Loucy (cell line): ENCODE results near the gene CPSF2.

Experiments used
- H2AFZ ChIP-seq: fragments of 200-600 bp; sonication (generic); 2 replicates; pipeline ENCODE4 v1.6.0; 2016; ENCODE audit warnings: antibody characterized with exemption, mild to moderate bottlenecking, low read length, moderate library complexity
- H3F3A ChIP-seq: fragments of 200-600 bp; 2 replicates; pipeline ENCODE4 v1.6.0; 2016; ENCODE audit warnings: antibody characterized with exemption, low read depth, mild to moderate bottlenecking
- H3K27me3 ChIP-seq: fragments of 200-600 bp; sonication (generic); 2 replicates; pipeline ENCODE4 v1.6.1; 2014; ENCODE audit warnings: low read length, mild to moderate bottlenecking; ENCODE audit not compliant: insufficient read depth, poor library complexity, severe bottlenecking
- H3K36me3 ChIP-seq: fragments of 200-600 bp; sonication (generic); 2 replicates; pipeline ENCODE4 v1.6.1; 2016; ENCODE audit warnings: low read length; ENCODE audit not compliant: insufficient read depth
- H3K4me1 ChIP-seq: fragments of 200-600 bp; sonication (generic); 2 replicates; pipeline ENCODE4 v1.5.1; 2014; ENCODE audit warnings: low read length, mild to moderate bottlenecking; ENCODE audit not compliant: insufficient read depth, poor library complexity, severe bottlenecking
- H3K4me2 ChIP-seq: fragments of 200-600 bp; sonication (generic); 2 replicates; pipeline ENCODE4 v1.6.0; 2014; ENCODE audit warnings: antibody characterized with exemption, low read length, low read depth, mild to moderate bottlenecking; ENCODE audit not compliant: poor library complexity, severe bottlenecking
- H3K4me3 ChIP-seq: fragments of 200-600 bp; sonication (generic); 2 replicates; pipeline ENCODE4 v1.5.1; 2014; ENCODE audit warnings: low read length, mild to moderate bottlenecking, mixed read lengths; ENCODE audit not compliant: poor library complexity, severe bottlenecking
- H3K79me2 ChIP-seq: fragments of 200-600 bp; sonication (generic); 2 replicates; pipeline ENCODE4 v1.6.1; 2014; ENCODE audit warnings: low read length; ENCODE audit not compliant: insufficient read depth
- H3K9ac ChIP-seq: fragments of 200-600 bp; sonication (generic); 2 replicates; pipeline ENCODE4 v1.6.0; 2014; ENCODE audit warnings: mild to moderate bottlenecking, low read depth, low read length, moderate library complexity; ENCODE audit not compliant: poor library complexity, severe bottlenecking
- H3K9me2 ChIP-seq: fragments of 200-600 bp; sonication (generic); replicated peaks from 2 replicates; pipeline ENCODE4 v1.6.1; 2016; ENCODE audit warnings: low read depth, low read length, mixed read lengths
- H3K9me3 ChIP-seq: fragments of 200-600 bp; sonication (generic); 2 replicates; pipeline ENCODE4 v1.6.1; 2014; ENCODE audit warnings: mild to moderate bottlenecking, antibody characterized with exemption, low read length, low read depth; ENCODE audit not compliant: insufficient read depth
- H4K20me1 ChIP-seq: fragments of 200-600 bp; sonication (generic); 2 replicates; pipeline ENCODE4 v1.6.0; 2014; ENCODE audit warnings: antibody characterized with exemption, low read length, mild to moderate bottlenecking; ENCODE audit not compliant: insufficient read depth, poor library complexity, severe bottlenecking
- CTCF ChIP-seq: fragments of 200-600 bp; sonication (generic); conservative IDR thresholded peaks from 2 replicates; pipeline ENCODE4 v1.5.1; 2014; ENCODE audit warnings: mild to moderate bottlenecking, antibody characterized with exemption, low read length
- EZH2phosphoT487 ChIP-seq: fragments of 200-600 bp; IDR thresholded peaks from 2 replicates; pipeline ENCODE4 v1.6.1; 2018; ENCODE audit warnings: antibody characterized with exemption, mild to moderate bottlenecking, moderate library complexity, borderline replicate concordance

The CPSF2 gene

GRCh38 chr14:92122351-92122677 lies 545 bp downstream of the CPSF2 start:
- Histone ChIP-seq H3K79me2 (peaks cover 66% of the 10 kb centered on the region), H3K4me2 (peak overlapping the region; percentile 83), H3K4me1 (peaks cover 36% of the 10 kb centered on the region), H3K27me3 (no peaks in the 10 kb centered on the region), H3K9ac (peak overlapping the region; percentile 90), H3F3A (no peaks in the 10 kb centered on the region), H3K36me3 (no peaks in the 10 kb centered on the region), H4K20me1 (no peaks in the 10 kb centered on the region), H3K9me3 (no peaks in the 10 kb centered on the region), H3K9me2 (no peaks in the 10 kb centered on the region), H3K4me3 (peak overlapping the region; percentile 85), H2AFZ (peak overlapping the region; percentile 91)
- no peak for TF ChIP-seq EZH2phosphoT487
- no peak for TF ChIP-seq CTCF

- H3K4me2 ChIP-seq, result peak overlapping the region; percentile 83
- no peaks in the 10 kb centered on the region for H3F3A ChIP-seq
- H2AFZ ChIP-seq, result peak overlapping the region; percentile 91; the same call in 1 of the 2 replicates
- H3K4me1 ChIP-seq, result peaks cover 36% of the 10 kb centered on the region
- no peaks in the 10 kb centered on the region for H3K27me3 ChIP-seq
- peak overlapping the region; percentile 85 for H3K4me3 ChIP-seq
- no peaks in the 10 kb centered on the region for H4K20me1 ChIP-seq
- TF ChIP-seq EZH2phosphoT487 (no peak), CTCF (no peak)
- no peaks in the 10 kb centered on the region for H3K36me3 ChIP-seq
- H3K9me2 ChIP-seq, result no peaks in the 10 kb centered on the region
- H3K9ac ChIP-seq, result peak overlapping the region; percentile 90
- H3K79me2 ChIP-seq, result peaks cover 66% of the 10 kb centered on the region
- no peaks in the 10 kb centered on the region for H3K9me3 ChIP-seq
Measured at GRCh38 chr14:92122761-92123160, 992 bp downstream of the CPSF2 start.

- Histone ChIP-seq H3K9ac (no peak overlapping the region), H3K79me2 (no peaks in the 10 kb centered on the region), H2AFZ (no peak overlapping the region), H3K9me2 (no peaks in the 10 kb centered on the region), H3K36me3 (peaks cover 46% of the 10 kb centered on the region), H3K9me3 (no peaks in the 10 kb centered on the region), H3F3A (no peaks in the 10 kb centered on the region), H3K4me2 (no peak overlapping the region), H3K4me1 (no peaks in the 10 kb centered on the region), H3K4me3 (no peak overlapping the region), H4K20me1 (no peaks in the 10 kb centered on the region), H3K27me3 (no peaks in the 10 kb centered on the region)
- no peak for TF ChIP-seq EZH2phosphoT487
Measured at GRCh38 chr14:92134456-92134855, 12.7 kb downstream of the CPSF2 start.

- H3K4me1 ChIP-seq, result no peaks in the 10 kb centered on the region
- no peaks in the 10 kb centered on the region for H3K27me3 ChIP-seq
- H4K20me1 ChIP-seq, result no peaks in the 10 kb centered on the region
- H3K9me3 ChIP-seq, result no peaks in the 10 kb centered on the region
- no peaks in the 10 kb centered on the region for H3K9me2 ChIP-seq
- TF ChIP-seq EZH2phosphoT487 (no peak), CTCF (peak; percentile 75)
- no peak overlapping the region for H2AFZ ChIP-seq
- no peaks in the 10 kb centered on the region for H3K79me2 ChIP-seq
- H3K36me3 ChIP-seq, result peaks cover 46% of the 10 kb centered on the region
- no peak overlapping the region for H3K9ac ChIP-seq
- H3K4me2 ChIP-seq, result no peak overlapping the region
- no peak overlapping the region for H3K4me3 ChIP-seq
- no peaks in the 10 kb centered on the region for H3F3A ChIP-seq
Measured at GRCh38 chr14:92135269-92135668, 13.5 kb downstream of the CPSF2 start.
